ELR (cell line): ENCODE data around the gene TMEM91.

Experiments
- DNase-seq: peaks from one replicate; pipeline ENCODE4 v3.0.0-alpha.2; 2015; ENCODE audit warnings: low read depth

The TMEM91 gene

DNA sequence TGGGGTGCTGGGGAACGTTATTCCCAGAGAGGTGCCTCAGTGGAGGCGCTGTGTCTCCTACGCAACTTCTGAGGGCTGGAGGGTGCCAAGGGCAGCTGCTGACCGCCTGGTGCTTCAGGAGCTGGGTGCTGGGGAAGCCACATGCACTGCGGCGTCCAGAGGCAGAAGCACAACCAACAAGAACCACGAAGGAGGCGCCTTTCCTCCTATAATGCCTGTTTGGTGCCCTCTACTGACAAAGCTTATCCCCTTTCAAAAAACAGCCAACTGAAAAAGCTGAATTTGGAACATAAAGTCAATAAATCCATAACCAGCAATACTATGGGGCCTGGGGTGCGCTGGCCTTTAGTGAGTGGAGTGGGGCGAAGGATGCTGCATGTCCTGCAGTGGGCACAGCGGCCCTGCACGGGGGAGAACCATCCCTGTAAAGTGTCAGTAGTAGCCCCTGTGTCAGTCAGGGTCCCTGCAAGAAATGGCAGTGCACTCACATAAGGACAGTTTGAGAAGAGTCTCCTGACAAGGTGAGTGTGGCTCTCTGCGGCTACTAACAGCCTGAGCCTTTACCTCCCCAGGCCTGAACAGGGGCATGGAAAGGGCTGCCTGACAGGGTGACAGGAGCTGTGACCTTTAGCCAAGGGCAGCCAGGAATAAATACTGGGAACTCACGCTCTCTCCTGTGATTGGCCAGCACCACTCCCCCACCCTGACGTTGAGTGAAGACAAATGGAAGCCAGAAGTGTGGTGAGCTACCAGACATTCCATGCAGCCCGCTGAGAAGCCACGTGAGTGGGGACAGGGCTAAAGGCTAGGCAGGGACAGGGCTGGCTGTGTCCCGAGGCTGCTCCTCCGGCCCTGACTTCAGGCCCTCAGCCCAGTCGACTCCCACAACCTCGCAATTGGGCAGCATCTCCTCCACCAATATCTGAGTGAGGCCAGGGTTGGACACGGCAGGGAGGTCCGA is 55.4 kb downstream of the TMEM91 start:
- peak; percentile 54 for DNase-seq

DNA sequence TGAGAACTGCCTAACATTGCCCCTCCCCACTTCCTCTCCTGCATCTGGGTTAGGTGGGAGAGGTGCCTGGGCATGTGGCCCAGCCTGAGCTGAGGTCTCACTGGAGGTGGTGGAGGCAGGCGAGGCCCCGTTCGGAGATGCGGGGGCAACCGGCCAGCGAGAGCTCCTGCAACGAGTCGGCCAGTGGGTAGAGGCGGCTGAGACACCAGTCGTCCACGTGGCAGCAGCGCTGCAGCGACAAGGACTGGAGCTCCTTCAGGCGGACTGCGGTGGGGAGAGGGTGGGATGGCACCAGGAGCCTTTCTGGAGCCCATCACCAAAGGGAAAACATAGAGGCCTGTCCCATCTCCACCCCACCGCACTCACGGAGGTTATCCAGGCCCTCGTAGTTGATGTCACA is 56.8 kb downstream of the TMEM91 start:
- DNase-seq: no peak
